ENCODE data around the gene CYP27B1. TPM values are rescaled to one million over a fixed set of nuclear protein-coding genes. Genes with fewer than 3 reads are reported as not detected.

The CYP27B1 gene
- total and polyA plus RNA-seq, 9 of the 15 experiments (the other 6 are each of a cell fraction or from before 2014, with no cell fraction given), result 0.18 to 4.2 (median 1.8) TPM

DNA sequence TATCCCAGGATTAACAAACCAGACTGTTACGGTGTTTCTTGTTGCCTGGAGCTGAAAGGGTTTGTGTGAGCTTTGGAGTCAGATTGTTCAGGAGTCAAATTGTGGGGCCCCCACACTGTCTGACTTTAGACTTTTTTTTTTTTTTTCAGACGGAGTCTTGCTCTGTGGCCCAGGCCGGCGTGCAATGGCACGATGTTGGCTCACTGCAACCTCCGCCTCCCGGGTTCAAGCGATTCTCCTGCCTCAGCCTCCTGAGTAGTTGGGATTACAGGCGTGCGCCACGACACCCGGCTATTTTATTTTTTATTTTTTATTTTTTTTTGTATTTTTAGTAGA is 16.6 kb upstream of the CYP27B1 start (continued):
- TF ChIP-seq, protein P1, sequence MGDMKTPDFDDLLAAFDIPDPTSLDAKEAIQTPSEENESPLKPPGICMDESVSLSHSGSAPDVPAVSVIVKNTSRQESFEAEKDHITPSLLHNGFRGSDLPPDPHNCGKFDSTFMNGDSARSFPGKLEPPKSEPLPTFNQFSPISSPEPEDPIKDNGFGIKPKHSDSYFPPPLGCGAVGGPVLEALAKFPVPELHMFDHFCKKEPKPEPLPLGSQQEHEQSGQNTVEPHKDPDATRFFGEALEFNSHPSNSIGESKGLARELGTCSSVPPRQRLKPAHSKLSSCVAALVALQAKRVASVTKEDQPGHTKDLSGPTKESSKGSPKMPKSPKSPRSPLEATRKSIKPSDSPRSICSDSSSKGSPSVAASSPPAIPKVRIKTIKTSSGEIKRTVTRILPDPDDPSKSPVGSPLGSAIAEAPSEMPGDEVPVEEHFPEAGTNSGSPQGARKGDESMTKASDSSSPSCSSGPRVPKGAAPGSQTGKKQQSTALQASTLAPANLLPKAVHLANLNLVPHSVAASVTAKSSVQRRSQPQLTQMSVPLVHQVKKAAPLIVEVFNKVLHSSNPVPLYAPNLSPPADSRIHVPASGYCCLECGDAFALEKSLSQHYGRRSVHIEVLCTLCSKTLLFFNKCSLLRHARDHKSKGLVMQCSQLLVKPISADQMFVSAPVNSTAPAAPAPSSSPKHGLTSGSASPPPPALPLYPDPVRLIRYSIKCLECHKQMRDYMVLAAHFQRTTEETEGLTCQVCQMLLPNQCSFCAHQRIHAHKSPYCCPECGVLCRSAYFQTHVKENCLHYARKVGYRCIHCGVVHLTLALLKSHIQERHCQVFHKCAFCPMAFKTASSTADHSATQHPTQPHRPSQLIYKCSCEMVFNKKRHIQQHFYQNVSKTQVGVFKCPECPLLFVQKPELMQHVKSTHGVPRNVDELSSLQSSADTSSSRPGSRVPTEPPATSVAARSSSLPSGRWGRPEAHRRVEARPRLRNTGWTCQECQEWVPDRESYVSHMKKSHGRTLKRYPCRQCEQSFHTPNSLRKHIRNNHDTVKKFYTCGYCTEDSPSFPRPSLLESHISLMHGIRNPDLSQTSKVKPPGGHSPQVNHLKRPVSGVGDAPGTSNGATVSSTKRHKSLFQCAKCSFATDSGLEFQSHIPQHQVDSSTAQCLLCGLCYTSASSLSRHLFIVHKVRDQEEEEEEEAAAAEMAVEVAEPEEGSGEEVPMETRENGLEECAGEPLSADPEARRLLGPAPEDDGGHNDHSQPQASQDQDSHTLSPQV (IDR thresholded peaks at IDR 0.05), result no peak
- no peak for TF ChIP-seq TCFL5 (CRISPR knock-in tag; conservative IDR thresholded peaks at IDR 0.05)
- TF ChIP-seq TAL1 (IDR thresholded peaks at IDR 0.05), result no peak
- no peak for TF ChIP-seq PHF8 (IDR thresholded peaks at IDR 0.05; ENCODE audit: borderline replicate concordance, low read length)

GRCh38 chr12:57782608-57783465 is 16.0 kb upstream of the CYP27B1 start, which contains the start of gene TSFM:
Gene TSFM, plus strand, starts transcription at chr12:57782787. Its CDS starts 15 bp downstream, at chr12:57782802.
- no peaks in the 10 kb centered on the region for H3K27me3 ChIP-seq (ENCODE audit: control insufficient read depth in 2 of 2, insufficient read depth in 2 of 2, low read length in 2 of 2)
- in situ Hi-C loops (cut with MboI), result no loop called here
- BruUV-seq (replicated peaks), result no TSS peak
- TF ChIP-seq ZBTB34 (CRISPR knock-in tag; IDR thresholded peaks at IDR 0.05) (no peak), CEBPG (CRISPR knock-in tag; IDR thresholded peaks at IDR 0.05) (peak; percentile 95), CEBPG (tag; conservative IDR thresholded peaks at IDR 0.05 in 1 of 2, IDR thresholded peaks at IDR 0.05 in 1 of 2) (peak; percentile 85 to 93), ZC3H11A (IDR thresholded peaks at IDR 0.05; ENCODE audit: low read depth, low read length) (no peak), EGR1 (conservative IDR thresholded peaks at IDR 0.05) (no peak), BCL6 (CRISPR knock-in tag; IDR thresholded peaks at IDR 0.05) (no peak), FOS (IDR thresholded peaks at IDR 0.05; ENCODE audit: extremely low read depth, insufficient read length) (no peak), FOXM1 (IDR thresholded peaks at IDR 0.05; ENCODE audit: low read depth) (peak; percentile 64; the same call in 1 of the 2 replicates), FOXM1 (CRISPR knock-in tag; IDR thresholded peaks at IDR 0.05; ENCODE audit: low read depth) (no peak)

More at GRCh38 chr12:57782608-57783465, 16.0 kb upstream of the CYP27B1 start, which contains the start of gene TSFM:
- Histone ChIP-seq H3K79me2 (ENCODE audit: control insufficient read depth, insufficient read depth, low read length) (peaks cover 28% of the 10 kb centered on the region), H3K9me3 (replicated peaks; ENCODE audit: control insufficient read depth, insufficient read depth, low read depth, low read length) (no peaks in the 10 kb centered on the region), H2AFZ (ENCODE audit: low read depth, low read length) (peak within 1 kb of the TSS; percentile 87), H3K9ac (ENCODE audit: insufficient read depth in 1 of 2, low read depth in 2 of 2, low read length in 2 of 2) (peak within 1 kb of the TSS; percentile 89 to 99), H3K36me3 (ENCODE audit: control insufficient read depth, insufficient read depth, low read length) (peaks cover 48% of the 10 kb centered on the region), H3K9me1 (ENCODE audit: control insufficient read depth, insufficient read depth, low read length) (no peaks in the 10 kb centered on the region), H3K4me1 (replicated peaks in 1 of 2; ENCODE audit: control insufficient read depth in 2 of 2, insufficient read depth in 2 of 2, low read length in 2 of 2) (peaks cover 8 to 12% of the 10 kb centered on the region in 2 experiments; a peak in 4 of 5 replicates), H4K20me1 (replicated peaks; ENCODE audit: control insufficient read depth, insufficient read depth, low read length) (no peaks in the 10 kb centered on the region), H3K27ac (ENCODE audit: extremely low read depth, low read depth, low read length) (peak within 1 kb of the TSS; percentile 75), H3K4me3 (peak within 1 kb of the TSS; percentile 69), H3K4me2 (ENCODE audit: insufficient read depth, low read length) (peak within 1 kb of the TSS; percentile 96)
- FAIRE-seq (peak; percentile 96), DNase-seq (ENCODE audit: extremely low read depth in 1 of 4, low spot score in 3 of 4) (peak; percentile 76 to 98 (median 82)), ATAC-seq (peak; percentile 92)
- ChIA-PET POLR2A (interaction anchor here (0.6 to 1.3 kb wide), 10 partner anchors 10 to 42 kb away, joined by 3 to 7 read pairs (median 4); partner anchors contain the start of genes CYP27B1, EEF1AKMT3 and METTL1), CTCF (ENCODE audit: low intra/inter-chr PET ratio) (interaction anchor here (0.6 to 1.9 kb wide), 3 partner anchors 26 to 123 kb away, joined by 3 to 14 read pairs (median 4); no protein-coding TSS in a partner anchor)
- WGBS (ENCODE audit: insufficient coverage, low coverage, missing lambda C conversion rate), result under 1% methylated on average over 43 of the region's 45 CpGs
- intact Hi-C loops (cut with micrococcal nuclease), result no loop called here
